C4-2B (cell line): ENCODE measurements around the gene GGT7.

ENCODE experiments used
- ZFX ChIP-seq: fragments of 450-650 bp; IDR thresholded peaks from 2 replicates; pipeline ENCODE4 v1.6.1; 2017
- TF ChIP-seq, protein P1 (sequence below): fragments of 450-650 bp; conservative IDR thresholded peaks from 2 replicates; pipeline ENCODE4 v1.5.1; 2017; ENCODE audit warnings: mild to moderate bottlenecking

DNA sequence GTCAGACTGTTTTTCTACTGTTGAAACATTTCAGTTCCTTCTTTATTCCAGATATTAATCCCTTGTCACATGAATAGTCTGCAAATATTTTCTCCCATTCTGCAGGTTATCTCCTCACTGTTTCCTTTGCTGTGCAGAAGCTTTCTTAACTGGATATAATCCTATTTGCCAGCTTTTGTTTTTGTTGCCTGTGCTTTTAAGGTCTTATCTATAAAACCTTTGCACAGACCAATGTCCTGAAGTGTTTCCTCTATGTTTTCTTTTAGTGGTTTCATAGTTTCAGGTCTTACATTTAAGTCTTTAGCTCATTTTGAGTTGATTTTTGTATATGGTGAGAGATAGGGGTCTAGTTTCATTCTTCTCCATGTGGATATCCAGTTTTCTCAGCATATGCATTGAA is 66.4 kb downstream of the GGT7 start:
- TF ChIP-seq, protein P1, sequence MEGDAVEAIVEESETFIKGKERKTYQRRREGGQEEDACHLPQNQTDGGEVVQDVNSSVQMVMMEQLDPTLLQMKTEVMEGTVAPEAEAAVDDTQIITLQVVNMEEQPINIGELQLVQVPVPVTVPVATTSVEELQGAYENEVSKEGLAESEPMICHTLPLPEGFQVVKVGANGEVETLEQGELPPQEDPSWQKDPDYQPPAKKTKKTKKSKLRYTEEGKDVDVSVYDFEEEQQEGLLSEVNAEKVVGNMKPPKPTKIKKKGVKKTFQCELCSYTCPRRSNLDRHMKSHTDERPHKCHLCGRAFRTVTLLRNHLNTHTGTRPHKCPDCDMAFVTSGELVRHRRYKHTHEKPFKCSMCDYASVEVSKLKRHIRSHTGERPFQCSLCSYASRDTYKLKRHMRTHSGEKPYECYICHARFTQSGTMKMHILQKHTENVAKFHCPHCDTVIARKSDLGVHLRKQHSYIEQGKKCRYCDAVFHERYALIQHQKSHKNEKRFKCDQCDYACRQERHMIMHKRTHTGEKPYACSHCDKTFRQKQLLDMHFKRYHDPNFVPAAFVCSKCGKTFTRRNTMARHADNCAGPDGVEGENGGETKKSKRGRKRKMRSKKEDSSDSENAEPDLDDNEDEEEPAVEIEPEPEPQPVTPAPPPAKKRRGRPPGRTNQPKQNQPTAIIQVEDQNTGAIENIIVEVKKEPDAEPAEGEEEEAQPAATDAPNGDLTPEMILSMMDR, result no peak
- TF ChIP-seq ZFX, result no peak
